HG02642 (cell line): ENCODE data around the gene DCAF11.
A peak's percentile ranks its signal among the peaks of the same experiment; 100 is the strongest.

Experiments
- ATAC-seq: cut with Tn5 transposase; IDR thresholded peaks from one replicate; pipeline ENCODE4 v1.9.1; 2021; ENCODE audit warnings: mild to moderate bottlenecking; ENCODE audit not compliant: unreplicated experiment, poor library complexity

The DCAF11 gene

DNA sequence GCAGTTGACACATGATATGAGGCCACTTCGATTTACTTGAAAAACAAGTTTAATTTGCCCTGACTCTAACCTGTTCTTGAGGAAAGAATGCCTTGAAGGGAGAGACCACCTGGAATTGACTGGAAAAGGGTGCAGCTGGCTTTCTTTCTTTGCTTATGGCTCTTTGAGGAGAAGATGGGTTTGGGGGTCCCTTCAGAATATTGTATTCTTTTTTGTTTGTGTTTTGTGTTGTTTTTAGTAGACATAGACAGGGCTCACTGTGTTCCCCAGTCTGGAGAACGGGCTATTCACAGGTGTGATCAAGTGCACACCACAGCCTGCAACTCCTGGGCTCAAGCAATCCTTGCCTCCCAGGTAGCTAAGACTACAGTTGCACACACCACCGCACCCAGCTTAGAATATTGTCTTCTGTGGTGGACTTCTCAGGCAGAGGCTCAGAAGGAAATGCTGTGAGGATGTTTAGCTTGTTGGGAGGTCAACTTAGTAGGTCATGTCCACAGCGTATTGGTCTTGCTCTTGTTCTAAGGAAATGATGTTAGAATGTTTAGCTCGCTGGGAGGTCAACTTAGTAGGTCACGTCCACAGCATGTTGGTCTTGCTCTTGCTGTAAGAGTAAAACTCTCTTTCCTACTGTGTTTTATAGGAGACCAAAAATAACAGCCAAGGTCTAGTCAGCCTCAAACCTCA is 1.7 kb downstream of the DCAF11 start:
- ATAC-seq: no peak

DNA sequence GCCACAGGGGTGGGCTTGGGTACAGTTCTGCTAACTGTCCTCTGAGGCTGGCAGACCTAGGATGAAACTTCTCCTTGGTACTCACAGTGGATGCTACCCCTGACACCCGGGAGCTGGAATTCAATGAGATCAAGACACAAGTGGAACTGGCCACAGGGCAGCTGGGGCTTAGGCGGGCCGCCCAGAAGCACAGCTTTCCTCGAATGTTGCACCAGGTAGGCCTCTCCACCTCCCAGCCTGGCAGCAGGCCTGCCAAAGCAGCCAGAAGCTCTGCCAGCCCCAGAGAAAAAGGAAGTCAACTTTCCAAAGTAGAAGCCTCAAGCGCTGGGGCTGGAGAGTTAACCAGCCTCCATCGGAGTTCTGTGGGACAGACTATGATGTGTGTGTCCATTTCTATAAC is 2.6 kb downstream of the DCAF11 start:
- no peak for ATAC-seq

DNA sequence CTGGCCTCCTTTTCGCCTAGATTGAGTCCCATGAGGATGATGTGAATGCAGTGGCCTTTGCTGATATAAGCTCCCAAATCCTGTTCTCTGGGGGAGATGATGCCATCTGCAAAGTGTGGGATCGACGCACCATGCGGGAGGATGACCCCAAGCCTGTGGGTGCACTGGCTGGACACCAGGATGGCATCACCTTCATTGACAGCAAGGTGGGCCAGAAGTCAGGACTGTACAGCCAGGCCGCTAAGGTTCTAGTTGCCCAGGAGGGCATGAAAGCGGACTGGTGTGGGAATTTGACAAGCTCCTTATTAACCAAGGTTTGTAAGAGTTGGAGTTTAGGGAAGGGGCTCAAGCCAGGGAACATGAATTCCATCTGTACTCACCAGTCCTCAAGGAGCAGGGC is 5.1 kb downstream of the DCAF11 start:
- ATAC-seq: no peak

DNA sequence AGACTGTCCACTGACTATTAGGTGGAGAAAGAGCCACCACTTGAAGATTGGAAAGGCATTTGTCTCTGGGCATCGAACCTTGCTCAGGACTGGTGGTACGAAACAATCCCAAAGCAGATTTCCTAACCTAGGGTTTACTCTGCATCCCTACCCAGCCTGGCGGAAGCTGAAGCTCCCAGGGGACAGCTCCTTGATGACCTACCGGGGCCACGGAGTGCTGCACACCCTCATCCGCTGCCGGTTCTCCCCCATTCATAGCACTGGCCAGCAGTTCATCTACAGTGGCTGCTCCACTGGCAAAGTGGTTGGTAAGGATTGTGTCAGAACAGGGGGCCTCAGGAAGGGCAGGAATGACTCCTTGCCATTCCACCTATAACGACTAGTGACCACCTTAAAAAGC is 6.6 kb downstream of the DCAF11 start:
- no peak for ATAC-seq

DNA sequence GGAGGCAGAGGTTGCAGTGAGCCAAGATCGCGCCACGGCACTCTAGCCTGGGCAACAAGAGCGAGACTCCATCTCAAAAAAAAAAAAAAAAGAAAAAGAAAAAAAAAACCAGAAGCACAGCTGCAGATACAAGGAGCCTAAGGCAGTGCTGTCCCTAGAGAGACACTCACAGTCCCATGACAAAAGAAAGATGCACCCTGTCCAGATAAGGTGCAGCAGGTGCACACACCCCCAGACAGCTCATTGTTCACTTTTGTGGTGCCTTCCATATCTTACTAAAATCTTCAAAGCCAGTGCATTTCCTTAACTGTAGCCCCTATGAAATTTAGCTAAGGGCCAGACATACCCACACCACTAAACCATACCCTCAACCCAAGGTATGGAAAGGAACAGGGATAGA is 7.8 kb downstream of the DCAF11 start:
- no peak for ATAC-seq

DNA sequence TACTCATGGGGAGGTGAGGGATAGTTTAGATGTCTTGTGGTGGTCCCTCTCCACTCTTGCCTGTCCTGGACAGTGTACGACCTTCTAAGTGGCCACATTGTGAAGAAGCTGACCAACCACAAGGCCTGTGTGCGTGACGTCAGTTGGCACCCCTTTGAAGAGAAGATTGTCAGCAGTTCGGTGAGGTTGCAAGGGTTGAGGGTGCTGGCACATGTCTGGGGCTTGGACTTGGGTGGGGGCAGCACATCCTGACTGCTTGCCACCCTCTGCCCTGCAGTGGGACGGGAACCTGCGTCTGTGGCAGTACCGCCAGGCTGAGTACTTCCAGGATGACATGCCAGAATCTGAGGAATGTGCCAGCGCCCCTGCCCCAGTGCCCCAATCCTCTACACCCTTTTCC is 8.3 kb downstream of the DCAF11 start:
- ATAC-seq: no peak

DNA sequence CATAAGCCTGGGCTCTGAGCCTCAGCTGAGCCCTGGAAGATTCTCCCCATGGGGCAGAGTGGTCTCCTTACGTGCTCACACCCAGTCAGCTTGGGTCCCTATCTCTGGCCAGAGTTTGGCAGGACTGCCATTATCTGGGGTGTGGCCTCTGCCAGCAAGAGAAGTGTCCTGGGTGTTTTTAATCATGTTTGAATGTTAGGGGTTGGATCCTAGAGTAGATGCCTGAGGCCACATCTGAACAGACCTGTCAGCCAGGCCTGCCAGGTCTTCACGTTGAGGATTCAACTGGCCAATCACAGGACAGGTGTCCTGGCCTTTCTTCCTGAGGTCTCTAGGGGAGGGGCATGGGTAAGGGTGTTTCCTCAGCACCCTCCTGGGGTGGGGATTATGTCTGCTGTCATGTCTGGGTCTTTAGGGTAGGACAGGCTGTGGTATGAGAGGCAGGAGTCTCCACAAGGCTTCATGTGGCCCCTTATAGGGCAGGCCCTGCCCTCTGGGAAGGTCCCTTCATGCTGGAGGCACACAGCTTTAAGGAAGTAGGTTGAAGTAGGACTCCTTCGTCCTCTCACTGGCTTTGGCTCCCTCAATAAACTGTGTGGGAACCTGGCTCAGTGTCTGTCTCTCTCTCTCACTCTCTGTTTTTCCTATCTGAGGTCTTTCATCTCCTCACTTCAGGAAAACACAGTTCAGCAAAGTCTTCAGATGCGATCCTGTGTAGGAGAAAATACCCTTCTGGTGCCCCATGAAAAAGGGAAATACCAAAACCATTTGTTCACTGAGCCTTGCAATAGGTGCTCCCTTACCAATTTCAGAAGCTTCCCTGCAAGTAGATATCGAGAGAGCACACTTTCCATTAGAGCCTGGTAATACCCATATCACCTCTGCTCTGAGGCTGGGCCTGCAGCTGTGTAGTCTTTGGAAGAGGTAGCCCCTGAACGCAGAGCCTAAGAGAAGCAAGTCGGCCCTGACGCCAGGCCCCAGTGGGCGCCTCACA is 9.1 kb downstream of the DCAF11 start:
- peak; percentile 67 for ATAC-seq

DNA sequence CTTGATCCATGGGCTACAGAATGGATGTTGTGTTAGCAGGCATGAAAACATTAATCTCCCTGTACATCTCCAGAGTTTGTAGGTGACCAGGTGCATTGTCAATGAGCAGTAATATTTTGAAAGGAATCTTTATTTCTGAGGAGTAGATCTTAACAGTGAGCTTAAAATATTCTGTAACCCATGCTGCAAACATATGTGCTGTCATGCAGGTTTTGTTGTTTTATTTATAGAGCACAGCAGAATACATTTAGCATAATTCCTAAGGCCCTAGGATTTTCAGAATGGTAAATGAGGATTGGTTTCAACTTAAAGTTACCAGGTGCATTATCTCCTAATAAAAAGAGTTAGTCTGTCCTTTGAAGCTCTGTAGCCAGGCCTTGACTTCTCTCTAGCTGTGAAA is 12.4 kb downstream of the DCAF11 start:
- ATAC-seq: no peak

DNA sequence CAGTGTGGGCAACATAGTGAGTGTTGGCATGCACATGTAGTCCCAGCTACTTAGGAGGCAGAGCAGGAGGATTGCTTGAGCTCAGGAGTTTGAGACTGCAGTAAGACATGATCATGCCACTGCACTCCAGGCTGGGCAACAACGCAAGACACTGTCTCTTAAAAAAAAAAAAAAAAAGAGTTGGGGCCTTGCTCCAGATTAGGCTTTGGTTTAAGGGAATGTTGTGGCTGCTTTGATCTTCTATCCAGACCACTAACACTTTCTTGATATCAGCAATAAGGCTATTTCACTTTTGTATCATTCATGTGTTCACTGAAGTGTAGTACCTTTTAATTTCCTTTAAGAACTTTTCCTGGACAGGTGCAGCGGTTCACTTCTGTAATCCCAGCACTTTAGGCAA is 13.1 kb downstream of the DCAF11 start:
- no peak for ATAC-seq

DNA sequence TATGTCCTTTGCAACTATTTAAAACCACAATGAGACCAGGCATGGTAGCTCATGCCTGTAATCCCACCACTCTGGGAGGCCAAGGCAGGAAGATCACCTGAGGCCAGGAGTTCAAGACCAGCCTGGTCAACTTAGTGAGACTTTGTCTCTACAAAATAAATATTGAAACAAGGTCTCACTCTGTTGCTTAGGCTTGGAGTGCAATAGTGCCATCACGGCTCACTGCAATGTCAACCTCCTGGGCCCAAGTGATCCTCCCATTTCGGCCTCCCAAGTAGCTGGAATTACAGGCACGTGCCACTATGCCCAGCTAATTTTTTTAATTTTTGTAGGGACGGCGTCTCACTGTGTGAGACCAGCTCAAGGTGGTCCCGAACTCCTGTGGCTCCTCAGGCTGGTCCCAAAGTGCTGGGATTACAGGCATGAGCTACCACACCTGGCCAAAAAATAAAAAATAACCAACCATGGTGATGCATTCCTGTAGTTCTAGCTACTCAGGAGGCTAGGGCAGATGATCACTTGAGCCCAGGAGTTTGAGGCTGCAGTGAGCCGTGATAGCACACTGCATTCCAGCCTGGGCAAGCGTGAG is 14.9 kb downstream of the DCAF11 start:
- ATAC-seq: no peak

DNA sequence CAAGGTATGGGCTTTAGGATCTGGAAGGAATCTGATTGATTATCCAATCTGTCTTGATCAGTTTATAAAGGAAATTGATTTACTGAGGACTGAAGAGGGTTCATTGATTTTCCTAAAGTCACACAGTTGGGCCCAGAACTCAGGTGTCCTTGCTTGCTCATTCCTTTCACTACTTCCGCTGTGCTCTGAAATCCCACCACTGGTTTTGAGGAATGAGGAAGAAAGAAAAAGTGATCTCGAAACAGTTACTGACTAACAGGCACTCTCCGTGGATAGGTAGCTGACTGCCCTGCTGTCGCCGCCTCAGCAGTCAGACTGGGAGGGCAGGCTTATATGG is 15.8 kb downstream of the DCAF11 start, which contains the start of gene FITM1:
Gene FITM1, plus strand, starts transcription at position 280 of the 337 bp plus-strand sequence. CDS start 905 bp downstream, outside the sequence.
- ATAC-seq: no peak

DNA sequence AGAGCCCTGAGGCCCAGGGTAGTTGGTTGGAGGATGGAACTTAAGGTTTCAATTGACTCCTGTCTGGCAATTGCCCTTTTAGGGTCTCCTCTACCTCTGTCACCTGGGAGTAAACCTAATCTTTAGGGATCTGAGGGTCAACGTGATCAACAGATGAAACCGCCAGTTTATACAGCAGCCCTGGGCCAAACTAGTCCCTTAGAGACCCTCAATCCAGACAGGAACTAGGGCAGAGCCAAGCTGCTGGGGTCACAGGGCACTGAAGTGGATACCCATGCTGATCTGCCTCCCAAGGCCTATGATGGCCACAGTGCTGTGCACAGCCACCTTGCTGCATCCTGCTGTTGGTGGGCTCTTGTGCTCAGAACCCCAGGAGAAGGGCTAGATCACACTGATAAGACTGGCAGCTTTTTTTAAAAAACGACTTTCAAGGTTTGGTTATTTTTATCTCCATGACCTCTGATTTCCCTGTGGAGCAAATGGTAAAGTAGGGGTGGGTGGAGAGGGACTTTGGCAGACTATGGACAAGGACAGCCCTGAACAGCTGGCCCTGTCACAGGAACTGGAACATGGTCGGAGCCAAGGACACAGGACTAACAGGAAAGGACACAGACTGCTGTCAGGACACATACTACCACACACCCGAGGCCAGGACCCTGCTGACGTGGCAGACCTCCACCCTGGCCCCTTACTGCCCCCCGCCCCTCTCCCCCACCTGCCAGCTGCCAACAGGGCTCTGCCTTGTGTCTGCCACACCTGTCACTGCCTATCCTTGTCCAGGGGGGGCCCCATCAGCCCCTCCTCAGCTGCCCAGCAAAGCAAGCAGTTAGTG is 16.4 kb downstream of the DCAF11 start:
- ATAC-seq: no peak

DNA sequence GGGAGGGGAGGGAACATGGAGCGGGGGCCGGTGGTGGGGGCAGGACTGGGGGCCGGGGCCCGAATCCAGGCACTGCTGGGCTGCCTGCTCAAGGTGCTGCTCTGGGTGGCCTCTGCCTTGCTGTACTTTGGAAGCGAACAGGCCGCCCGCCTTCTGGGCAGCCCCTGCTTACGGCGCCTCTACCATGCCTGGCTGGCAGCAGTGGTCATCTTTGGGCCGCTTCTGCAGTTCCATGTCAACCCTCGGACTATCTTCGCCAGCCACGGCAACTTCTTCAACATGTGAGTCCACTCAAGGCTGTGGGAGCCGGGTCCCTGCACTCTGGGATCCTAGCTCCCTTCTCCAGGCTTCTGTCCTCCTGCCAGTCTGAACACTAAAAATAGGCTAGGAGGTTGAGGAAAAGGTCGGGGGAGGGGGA is 17.0 kb downstream of the DCAF11 start:
- no peak for ATAC-seq

DNA sequence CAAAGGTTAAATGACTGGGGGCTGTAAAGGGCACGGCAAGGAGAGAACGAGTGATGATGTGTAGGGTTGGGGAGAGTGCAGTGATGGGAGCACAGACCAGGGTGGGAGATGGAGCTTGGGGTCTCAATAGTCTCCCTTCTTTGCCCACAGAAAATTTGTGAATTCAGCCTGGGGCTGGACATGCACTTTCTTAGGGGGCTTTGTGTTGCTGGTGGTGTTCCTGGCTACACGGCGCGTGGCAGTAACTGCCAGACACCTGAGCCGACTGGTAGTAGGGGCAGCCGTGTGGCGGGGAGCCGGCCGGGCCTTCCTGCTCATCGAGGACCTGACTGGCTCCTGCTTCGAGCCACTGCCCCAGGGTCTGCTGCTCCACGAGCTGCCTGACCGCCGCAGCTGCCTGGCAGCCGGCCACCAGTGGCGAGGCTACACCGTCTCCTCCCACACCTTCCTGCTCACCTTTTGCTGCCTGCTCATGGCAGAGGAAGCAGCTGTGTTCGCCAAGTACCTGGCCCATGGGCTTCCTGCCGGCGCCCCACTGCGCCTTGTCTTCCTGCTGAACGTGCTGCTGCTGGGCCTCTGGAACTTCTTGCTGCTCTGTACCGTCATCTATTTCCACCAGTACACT is 17.6 kb downstream of the DCAF11 start:
- no peak for ATAC-seq

DNA sequence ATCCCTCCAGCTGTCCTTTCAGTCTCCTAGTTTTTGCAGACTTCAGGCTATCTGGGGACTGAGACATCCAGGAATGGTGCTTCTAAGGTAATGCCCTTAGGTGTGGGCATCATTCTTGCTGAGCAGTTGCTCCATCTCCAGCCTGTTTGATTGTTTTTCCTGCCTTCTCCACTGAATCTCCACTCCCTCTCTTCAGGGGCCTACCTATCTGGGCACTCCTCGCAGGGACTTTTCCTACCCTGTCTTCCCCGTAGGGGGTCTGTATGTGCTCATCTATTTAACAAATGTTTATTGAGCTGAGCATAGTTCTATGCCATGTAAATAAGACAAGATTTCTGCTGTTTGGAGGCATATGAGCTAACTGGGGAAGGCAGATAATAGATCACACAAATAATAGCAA is 18.4 kb downstream of the DCAF11 start:
- no peak for ATAC-seq

DNA sequence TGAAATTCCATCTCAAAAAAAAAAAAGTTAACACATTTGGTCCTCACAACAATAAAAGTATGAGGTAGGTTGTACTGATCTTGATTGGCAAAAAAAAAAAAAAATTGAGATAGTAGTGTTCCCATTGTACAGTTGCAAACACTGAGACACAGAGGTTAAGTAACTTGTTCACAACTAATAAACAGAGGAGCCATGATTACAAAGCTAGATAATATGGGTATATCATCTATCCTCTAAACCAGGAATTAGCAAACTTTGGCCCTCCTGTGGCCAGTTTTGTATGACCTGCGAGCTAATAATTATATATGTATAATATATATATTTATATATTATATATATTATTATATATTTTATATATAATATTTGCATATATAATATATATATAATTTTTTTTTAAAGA is 19.2 kb downstream of the DCAF11 start:
- no peak for ATAC-seq

DNA sequence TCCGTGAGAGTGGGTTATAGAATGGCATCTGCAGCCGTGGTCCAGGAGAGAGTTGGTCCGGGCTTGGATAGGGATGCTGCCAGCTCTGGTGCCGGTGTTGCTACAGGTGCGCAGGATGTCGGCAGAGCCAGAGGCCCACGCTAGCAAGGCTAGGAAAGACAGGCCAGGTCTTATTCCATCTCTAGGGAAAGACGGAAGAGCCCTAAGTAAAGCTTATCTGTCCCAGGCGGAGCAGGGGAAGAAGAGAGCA is 20.9 kb downstream of the DCAF11 start:
- peak; percentile 10 for ATAC-seq

DNA sequence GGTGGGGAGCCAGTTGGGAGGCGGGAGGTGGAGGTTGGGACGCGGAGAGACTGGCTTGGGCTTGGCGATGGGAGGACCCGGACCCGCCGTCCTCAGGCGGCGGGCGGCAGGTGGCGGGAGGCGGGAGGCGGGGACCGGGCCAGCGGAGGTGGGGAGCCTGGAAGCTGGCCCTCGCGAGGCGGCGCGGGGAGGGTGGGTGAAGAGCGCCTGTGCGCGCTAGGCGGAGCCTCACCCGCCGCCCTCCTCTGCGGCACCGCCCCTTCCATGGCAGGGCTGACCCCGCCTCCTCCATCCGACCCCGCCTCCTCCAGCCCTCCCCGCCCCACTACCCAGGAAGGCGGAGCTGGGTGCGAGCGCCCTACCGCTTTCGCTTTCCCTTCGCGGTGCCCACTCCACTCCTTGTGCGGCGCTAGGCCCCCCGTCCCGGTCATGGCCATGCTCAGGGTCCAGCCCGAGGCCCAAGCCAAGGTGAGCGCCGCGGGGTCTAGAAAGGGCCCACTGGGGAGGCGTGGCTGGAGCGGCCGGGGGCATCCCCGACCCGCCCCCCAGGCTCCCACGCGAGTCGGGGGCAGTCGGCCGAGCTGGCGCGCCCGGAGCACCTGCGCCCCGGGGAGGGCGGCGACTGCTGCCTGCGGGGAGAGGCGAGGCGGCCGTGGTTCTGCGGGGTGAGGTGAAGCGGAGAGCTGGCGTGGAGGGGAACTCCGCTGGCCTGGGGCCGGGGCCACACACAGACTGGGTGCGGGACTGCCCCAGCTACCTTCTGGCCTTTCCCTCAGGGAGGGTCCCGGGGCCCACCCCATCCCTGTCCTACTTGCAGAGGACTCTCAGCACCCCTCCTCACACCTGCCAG is 21.5 kb downstream of the DCAF11 start, which contains the start of gene PSME1:
Gene PSME1, plus strand, starts transcription at position 361 of the 850 bp plus-strand sequence. Its CDS starts 69 bp downstream, at position 430.
- peak; percentile 89 for ATAC-seq
